Measurements from ENCODE around the gene GSN.
A peak's percentile ranks its signal among the peaks of the same experiment; 100 is the strongest.

The GSN gene

DNA sequence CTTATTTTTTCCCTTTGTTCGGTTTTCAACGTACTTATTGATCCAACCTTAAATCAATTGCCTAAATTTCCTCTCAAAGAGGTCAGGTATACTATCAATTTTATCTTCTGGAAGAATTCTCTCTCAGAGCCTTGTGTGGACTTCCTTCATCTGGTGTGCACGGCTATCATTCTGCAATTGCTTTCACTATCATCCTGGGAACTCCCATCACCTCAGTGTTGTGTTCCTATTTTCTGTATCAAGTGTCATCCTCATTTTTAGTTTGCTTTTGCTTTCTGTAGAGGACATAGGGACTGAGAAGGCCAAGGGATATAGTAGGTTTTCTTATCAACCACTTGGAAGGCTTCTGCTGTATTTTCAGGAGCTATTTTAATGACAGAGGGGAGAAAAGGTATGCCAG lies 90.8 kb downstream of the GSN start:
- DNase-seq = no peak

GRCh38 chr9:121359351-121360294 lies 91.7 kb downstream of the GSN start:
- DNase-seq = no peak

GRCh38 chr9:121360601-121361374 lies 92.8 kb downstream of the GSN start:
- no peak for DNase-seq

GRCh38 chr9:121362813-121363621 lies 95.1 kb downstream of the GSN start:
- no peak for DNase-seq

DNA sequence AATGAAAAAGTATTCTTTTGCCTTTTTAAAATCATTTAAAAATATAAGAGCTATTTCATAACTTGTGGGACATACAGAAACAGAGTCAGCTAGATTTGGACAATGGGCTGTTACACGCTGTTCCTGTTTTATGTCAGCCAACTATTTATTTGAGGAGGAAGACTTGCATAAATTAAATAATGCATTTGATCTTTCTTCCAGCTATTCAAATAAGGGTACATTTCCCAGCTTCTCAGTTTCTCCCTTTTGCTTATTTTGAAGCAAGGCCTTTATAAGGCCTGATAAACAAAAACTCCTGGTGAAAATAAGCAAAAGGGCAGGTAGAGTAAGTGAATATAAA lies 95.6 kb downstream of the GSN start:
- no peak for DNase-seq

DNA sequence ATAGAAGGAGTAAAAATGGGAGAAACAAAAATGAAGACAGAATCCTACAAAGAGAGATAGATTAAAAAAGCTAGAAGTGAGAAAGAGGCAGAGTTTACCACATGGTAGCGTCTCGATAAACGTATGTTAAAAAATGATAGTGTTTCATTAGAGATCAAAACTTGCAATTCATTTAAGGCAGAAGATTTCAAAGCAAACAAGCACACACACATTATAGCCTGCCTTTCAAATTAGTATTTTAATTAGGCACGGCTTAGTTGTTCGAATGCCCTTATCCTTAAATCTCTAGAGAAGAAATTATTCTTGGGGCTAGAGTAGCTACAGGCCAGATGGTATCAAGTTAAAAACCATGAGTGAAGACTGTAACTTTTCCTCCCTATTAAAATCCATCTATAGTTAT lies 96.1 kb downstream of the GSN start:
- DNase-seq = no peak

- DNase-seq = no peak
Observed at GRCh38 chr9:121364886-121365285, 96.9 kb downstream of the GSN start.

- DNase-seq = no peak
Observed at GRCh38 chr9:121365564-121365963, 97.6 kb downstream of the GSN start.

DNA sequence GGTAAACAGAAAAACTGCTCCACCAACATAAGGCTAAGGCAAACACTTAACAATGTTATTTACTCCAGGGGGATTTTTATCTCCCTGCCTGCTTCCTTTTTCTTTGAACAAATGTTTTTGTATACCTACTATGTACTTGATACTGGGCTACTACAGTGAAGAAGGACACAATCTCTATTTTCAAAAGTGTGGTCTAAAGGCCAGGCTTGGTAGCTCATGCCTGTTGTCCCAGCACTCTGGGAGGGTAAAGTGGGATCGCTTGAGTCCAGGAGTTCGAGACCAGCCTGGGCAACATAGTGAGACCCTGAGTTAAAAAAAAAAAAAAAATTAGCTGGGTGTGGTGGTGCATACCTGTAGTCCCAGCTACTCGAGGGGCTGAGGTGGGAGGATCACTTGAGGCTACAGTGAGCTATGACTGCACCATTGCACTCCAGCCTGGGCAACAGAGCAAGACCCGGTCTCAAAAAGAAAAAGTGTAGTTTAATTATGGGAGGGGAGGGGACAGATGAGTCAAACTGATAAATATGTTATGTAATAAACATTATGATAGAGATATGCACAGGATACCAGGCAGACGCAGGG lies 98.7 kb downstream of the GSN start:
- no peak for DNase-seq

GRCh38 chr9:121367306-121368137 lies 99.6 kb downstream of the GSN start:
- no peak for DNase-seq

GRCh38 chr9:121368138-121368522 lies 100.2 kb downstream of the GSN start:
- no peak for DNase-seq

- DNase-seq = no peak
Observed at GRCh38 chr9:121368745-121369144, 100.8 kb downstream of the GSN start.

DNA sequence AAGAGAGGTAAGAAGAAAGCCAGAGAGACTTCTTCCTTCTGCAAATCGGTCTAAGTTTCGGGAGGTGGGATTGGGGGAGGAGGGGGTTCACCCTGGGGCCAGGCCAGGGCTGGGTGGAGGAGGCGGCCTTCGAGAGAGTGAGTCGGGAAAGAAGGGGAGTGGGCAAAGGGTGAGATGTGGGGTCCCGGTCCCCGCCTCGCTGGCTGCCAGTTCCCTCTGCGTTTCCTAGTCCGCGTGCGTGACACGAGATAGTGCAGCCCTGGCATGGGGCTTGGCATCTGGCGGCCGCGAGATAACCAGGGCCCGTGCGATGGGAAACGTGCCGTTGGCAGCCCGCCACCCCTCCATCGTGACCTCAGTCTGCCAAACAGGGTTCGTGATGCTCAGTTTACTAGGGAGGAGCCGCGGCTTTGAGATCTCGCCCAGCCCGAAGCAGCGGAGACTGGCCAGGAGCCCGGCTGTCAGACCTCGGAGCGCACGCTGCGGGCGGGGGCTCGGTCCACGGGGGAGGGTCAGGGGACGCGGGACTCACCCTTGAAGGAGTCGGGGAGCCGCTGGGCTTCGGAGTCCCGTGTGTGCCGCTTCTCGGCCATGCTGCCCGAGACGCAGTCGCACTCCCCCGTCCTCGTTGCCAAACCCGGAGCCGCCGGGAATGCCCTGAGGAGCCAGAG lies 101.8 kb downstream of the GSN start, which contains the start of gene STOM:
TSS of gene STOM (minus strand) at position 656 of the 671 bp plus-strand sequence. CDS start at position 593, 63 bp downstream.
- DNase-seq = peak; percentile 44

GRCh38 chr9:121371495-121372061 lies 103.6 kb downstream of the GSN start:
- no peak for DNase-seq

DNA sequence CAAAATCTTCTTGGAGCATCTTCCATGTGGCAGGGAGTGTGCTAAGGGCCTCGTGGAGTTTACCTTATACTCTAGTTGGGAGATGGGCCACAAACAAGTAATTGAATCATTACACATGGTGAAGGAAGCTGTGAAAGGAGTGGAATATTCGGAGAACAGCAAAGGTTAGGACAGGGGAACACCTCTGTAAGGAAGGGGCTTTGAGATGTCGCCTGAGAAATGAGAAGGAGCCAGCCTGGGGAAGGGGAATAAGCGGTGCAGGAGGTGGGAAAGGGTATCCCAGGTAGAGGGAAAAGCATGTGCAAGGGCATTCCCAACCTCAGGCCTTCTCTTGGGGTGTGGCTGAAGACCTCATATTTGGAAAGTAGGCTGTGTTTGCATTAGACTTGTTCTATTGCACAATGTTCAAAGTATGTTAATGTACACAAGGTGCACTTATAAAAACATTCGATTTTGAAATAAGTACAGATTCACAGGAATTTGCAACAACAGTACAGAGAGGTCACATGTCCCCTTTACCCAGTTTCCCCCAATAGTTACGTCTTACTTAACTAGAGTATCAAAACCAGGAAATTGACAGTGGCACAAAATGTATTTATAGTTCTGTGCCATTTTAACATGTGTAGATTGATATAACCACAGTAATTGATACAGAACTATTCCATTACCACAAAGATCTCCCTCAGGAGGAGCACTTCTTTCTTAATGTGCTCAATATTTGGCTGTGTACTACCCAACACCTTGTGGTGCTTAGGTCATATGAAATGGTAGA lies 104.5 kb downstream of the GSN start:
- DNase-seq = no peak

DNA sequence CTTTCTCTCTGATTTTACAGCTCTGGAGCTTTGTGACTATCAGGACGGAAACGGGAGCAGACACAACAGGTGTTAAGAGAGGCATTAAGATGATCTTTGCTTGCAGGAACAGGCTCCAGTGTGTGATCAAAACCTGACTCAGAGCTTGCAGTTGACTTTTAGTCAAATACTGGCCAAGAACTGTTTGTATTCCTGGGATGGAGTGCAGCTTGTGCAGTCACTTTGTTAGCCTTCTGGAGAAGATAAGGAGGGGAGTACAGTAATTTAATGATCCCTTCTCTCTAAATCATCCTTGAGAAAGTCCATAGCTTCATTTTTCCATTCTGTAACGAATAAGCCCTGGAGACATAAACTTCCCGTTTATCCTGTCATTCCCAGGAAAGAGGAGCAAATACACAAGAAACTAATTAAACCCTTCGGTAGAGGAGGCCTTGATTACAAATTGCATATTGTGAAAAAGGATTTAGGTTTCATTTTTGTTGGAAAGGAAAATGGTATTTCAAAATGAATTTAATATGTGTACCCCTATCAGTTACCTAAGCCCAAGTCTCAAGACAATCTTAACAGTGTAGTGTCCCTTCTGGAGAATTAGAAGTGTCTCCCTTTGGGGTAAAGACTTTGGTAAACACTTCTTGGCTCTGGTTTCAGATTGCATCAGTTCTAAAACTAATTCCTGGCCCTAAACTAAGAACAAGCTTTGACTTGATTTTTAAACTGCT lies 105.2 kb downstream of the GSN start:
- no peak for DNase-seq

DNA sequence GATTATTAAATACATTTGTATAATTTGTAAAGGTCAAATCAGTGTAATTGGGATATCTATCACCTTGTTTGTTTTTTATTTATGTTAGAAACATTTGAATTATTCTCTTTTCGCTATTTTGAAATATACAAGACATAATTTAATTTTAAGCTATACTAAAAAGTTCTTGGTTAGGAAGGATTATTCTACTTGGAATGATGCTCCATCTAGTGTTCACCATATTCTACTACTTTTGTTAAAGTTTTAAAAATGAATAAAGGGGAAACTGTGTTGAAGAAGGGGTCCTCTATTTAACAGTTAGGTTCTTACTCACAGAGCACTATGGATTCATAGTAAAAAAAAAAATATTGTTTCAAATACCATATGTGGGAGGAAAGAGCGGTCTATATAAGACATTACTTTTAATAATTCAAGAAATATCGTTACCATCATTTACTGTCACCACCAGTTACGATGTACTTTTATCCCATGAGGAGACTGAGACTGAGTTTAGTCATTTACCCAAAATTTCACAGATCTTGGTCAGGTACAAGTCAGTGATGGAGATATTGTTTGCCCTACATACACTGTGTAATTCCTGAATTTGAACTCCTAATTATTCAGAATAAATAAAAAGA lies 108.4 kb downstream of the GSN start:
- DNase-seq = no peak

DNA sequence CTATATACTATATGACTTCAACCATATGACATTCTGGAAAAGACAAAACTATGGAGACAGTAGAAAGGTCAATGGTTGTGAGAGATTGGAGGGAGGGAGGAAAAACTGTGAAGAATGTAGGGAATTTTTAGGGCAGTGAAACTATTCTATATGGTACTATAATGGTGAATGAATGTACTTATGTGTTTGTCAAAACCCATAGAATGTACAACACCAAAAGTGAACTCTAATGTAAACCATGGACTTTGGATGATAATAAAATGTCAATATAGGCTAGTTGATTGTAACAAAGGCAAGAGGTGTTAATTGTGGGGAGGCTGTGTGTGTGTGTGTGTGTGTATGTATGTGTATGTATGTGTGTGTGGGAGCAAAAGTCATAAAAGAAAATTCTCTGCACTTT lies 112.9 kb downstream of the GSN start:
- no peak for DNase-seq
